Sigmoid colon (tissue), 4 donors: Measurements from ENCODE around the gene PRKAR2B.

Experiments
- CTCF ChIP-seq, 4 experiments: fragments of 450-650 bp in 3 of 4; fragments of 200-600 bp in 1 of 4; IDR thresholded peaks; one replicate each; pipeline ENCODE4 v1.5.1; 2016 to 2019; ENCODE audit warnings: antibody characterized with exemption in 4 of 4, mild to moderate bottlenecking in 3 of 4, moderate library complexity in 2 of 4
- POLR2AphosphoS5 ChIP-seq, 4 donors: sonication (generic); formaldehyde crosslinking; IDR thresholded peaks; one replicate each; pipeline ENCODE4 v1.6.1; 2017; ENCODE audit warnings: antibody characterized with exemption in 4 of 4

DNA sequence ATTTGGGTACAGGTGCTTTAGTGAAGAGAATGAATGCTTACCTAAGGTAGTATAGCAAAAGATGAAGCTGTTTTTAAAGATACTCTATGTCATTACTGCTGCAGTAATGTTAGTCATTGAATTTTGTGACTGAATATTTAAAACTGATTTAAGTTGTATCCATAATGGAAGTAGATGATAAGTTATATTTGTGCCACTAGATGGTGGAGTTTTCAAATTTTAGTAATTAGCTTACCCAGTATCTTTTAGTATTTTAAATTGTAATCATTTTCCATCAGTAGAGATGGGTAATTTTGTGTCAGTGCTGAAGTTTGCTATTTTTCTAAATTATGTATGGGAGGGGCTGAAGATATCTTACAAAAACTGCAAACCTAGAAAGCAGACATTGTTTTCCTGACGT lies 149.5 kb downstream of the PRKAR2B start:
- TF ChIP-seq POLR2AphosphoS5 (IDR thresholded peaks at IDR 0.05) (no peak), CTCF (IDR thresholded peaks at IDR 0.05) (no peak)
